ENCODE data around the gene PLOD3.

The PLOD3 gene

GRCh38 chr7:101166909-101167644 lies 50.3 kb downstream of the PLOD3 start (continued):
- no peak for TF ChIP-seq OSR1 (CRISPR knock-in tag; IDR thresholded peaks at IDR 0.05)
- no peak for TF ChIP-seq PPARA (CRISPR knock-in tag; IDR thresholded peaks at IDR 0.05; ENCODE audit: borderline replicate concordance)
- no peak for TF ChIP-seq CREB5 (CRISPR knock-in tag; IDR thresholded peaks at IDR 0.05; ENCODE audit: low read depth)

- TF ChIP-seq CSDC2 (CRISPR knock-in tag; IDR thresholded peaks at IDR 0.05): no peak
- TF ChIP-seq POU6F1 (CRISPR knock-in tag; IDR thresholded peaks at IDR 0.05; ENCODE audit: borderline replicate concordance, low read depth): no peak
- no peak for TF ChIP-seq ISL1 (CRISPR knock-in tag; IDR thresholded peaks at IDR 0.05)
- TF ChIP-seq ZFP30 (CRISPR knock-in tag; IDR thresholded peaks at IDR 0.05): no peak
Observed at GRCh38 chr7:101166648-101166908, 50.8 kb downstream of the PLOD3 start.

GRCh38 chr7:101165958-101166647 lies 51.3 kb downstream of the PLOD3 start:
- peak; percentile 1; the same call in 2 of the 3 replicates for ATAC-seq
- TF ChIP-seq CSDC2 (CRISPR knock-in tag; IDR thresholded peaks at IDR 0.05): no peak
- TF ChIP-seq ESRRG (CRISPR knock-in tag; IDR thresholded peaks at IDR 0.05): no peak
- TF ChIP-seq, protein P1, sequence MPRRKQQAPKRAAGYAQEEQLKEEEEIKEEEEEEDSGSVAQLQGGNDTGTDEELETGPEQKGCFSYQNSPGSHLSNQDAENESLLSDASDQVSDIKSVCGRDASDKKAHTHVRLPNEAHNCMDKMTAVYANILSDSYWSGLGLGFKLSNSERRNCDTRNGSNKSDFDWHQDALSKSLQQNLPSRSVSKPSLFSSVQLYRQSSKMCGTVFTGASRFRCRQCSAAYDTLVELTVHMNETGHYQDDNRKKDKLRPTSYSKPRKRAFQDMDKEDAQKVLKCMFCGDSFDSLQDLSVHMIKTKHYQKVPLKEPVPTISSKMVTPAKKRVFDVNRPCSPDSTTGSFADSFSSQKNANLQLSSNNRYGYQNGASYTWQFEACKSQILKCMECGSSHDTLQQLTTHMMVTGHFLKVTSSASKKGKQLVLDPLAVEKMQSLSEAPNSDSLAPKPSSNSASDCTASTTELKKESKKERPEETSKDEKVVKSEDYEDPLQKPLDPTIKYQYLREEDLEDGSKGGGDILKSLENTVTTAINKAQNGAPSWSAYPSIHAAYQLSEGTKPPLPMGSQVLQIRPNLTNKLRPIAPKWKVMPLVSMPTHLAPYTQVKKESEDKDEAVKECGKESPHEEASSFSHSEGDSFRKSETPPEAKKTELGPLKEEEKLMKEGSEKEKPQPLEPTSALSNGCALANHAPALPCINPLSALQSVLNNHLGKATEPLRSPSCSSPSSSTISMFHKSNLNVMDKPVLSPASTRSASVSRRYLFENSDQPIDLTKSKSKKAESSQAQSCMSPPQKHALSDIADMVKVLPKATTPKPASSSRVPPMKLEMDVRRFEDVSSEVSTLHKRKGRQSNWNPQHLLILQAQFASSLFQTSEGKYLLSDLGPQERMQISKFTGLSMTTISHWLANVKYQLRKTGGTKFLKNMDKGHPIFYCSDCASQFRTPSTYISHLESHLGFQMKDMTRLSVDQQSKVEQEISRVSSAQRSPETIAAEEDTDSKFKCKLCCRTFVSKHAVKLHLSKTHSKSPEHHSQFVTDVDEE (CRISPR knock-in tag; IDR thresholded peaks at IDR 0.05): 0 out of 2 replicates have a peak, but pooled peaks have one; percentile 39

More at GRCh38 chr7:101166648-101166908, 50.8 kb downstream of the PLOD3 start:
- ATAC-seq: no peak

- TF ChIP-seq RARB (CRISPR knock-in tag; IDR thresholded peaks at IDR 0.05): no peak
- no peak for TF ChIP-seq SNAI2 (CRISPR knock-in tag; IDR thresholded peaks at IDR 0.05)
- TF ChIP-seq PATZ1 (CRISPR knock-in tag; IDR thresholded peaks at IDR 0.05; ENCODE audit: borderline replicate concordance): 0 out of 2 replicates have a peak, but pooled peaks have one; percentile 33
- peak; percentile 92; the same call in 1 of the 2 replicates for TF ChIP-seq GLIS3 (CRISPR knock-in tag; IDR thresholded peaks at IDR 0.05)
- TF ChIP-seq ZNF70 (CRISPR knock-in tag; IDR thresholded peaks at IDR 0.05): no peak; the same call in 1 of the 2 replicates
- no peak for TF ChIP-seq ZNF565 (CRISPR knock-in tag; conservative IDR thresholded peaks at IDR 0.05; ENCODE audit: low read depth)
- TF ChIP-seq ZC3H10 (CRISPR knock-in tag; IDR thresholded peaks at IDR 0.05): peak; percentile 82
- TF ChIP-seq CSDC2 (CRISPR knock-in tag; IDR thresholded peaks at IDR 0.05): peak; percentile 75; the same call in 1 of the 2 replicates
- no peak for TF ChIP-seq ZFP30 (CRISPR knock-in tag; IDR thresholded peaks at IDR 0.05)
- TF ChIP-seq, protein P1 (CRISPR knock-in tag; IDR thresholded peaks at IDR 0.05): peak; percentile 78; the same call in 1 of the 2 replicates
- TF ChIP-seq ZFP3 (CRISPR knock-in tag; IDR thresholded peaks at IDR 0.05): peak; percentile 49; the same call in 1 of the 2 replicates
- peak; percentile 67 for ATAC-seq
Observed at GRCh38 chr7:101165075-101165957, 52.1 kb downstream of the PLOD3 start, which contains the start of gene VGF. Gene VGF (minus strand): TSS chr7:101165569. CDS start chr7:101164843, 726 bp downstream.
